ENCODE data around the gene UBL4B. TPM values are rescaled to one million over a fixed set of nuclear protein-coding genes. Genes with fewer than 3 reads are reported as not detected.

Gene UBL4B
- total RNA-seq, 1 donor from 2014 or later, result not detected

DNA sequence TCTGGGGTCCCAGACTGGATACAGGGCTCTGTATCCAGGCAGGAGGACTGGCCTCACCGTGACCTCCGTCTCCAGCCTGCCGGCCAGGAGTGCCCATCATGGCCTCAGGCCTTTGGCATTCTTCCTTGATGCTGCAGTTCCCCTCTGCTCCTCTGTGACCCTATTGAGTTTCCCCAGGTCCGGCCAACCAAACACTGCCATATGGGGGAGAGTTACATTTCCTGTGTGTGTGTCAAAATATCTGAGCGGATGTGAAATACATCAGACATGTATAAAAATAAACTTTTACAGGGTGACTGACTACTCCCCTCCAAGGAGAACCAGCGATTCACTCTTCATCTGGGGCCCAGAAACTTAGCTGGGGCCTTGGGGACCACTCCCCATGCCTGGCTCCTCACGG lies 10.2 kb upstream of the UBL4B start:
- TF ChIP-seq, protein P1, sequence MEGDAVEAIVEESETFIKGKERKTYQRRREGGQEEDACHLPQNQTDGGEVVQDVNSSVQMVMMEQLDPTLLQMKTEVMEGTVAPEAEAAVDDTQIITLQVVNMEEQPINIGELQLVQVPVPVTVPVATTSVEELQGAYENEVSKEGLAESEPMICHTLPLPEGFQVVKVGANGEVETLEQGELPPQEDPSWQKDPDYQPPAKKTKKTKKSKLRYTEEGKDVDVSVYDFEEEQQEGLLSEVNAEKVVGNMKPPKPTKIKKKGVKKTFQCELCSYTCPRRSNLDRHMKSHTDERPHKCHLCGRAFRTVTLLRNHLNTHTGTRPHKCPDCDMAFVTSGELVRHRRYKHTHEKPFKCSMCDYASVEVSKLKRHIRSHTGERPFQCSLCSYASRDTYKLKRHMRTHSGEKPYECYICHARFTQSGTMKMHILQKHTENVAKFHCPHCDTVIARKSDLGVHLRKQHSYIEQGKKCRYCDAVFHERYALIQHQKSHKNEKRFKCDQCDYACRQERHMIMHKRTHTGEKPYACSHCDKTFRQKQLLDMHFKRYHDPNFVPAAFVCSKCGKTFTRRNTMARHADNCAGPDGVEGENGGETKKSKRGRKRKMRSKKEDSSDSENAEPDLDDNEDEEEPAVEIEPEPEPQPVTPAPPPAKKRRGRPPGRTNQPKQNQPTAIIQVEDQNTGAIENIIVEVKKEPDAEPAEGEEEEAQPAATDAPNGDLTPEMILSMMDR (conservative IDR thresholded peaks at IDR 0.05; ENCODE audit: low read depth, low read length), result no peak
- no peak overlapping the region for H3K4me3 ChIP-seq (ENCODE audit: low read depth, low read length)
- DNase-seq (ENCODE audit: low read depth), result no peak

GRCh38 chr1:110106013-110106941 lies 6.0 kb upstream of the UBL4B start:
- DNase-seq (ENCODE audit: low read depth), result no peak
- H3K4me3 ChIP-seq (ENCODE audit: low read depth, low read length), result no peak overlapping the region
- TF ChIP-seq, protein P1 (conservative IDR thresholded peaks at IDR 0.05; ENCODE audit: low read depth, low read length), result peak; percentile 88

- H3K4me3 ChIP-seq (ENCODE audit: low read depth, low read length), result no peak overlapping the region
- TF ChIP-seq, protein P1 (conservative IDR thresholded peaks at IDR 0.05; ENCODE audit: low read depth, low read length), result no peak
These were observed 4.3 kb upstream of the UBL4B start for GRCh38 chr1:110107867-110108469.

DNA sequence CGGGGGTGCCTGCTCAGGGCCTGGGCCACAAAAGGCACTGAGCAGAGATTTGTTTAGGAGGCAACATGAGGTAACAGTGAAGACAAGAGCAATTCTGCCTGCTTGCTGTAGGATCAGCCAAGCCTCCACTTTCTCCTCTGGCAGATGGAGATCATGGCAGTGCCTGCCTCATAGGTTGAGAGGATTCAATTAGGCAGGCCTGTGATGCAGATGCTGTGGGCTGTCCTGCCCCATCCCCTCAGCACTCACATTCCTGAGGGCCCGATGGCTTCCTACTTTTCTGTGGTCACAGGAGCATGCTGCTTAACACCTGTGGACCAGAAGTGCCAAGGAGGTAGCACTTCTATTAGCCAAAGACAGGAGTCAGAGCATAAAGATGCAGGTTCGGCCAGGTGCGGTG lies 1.2 kb upstream of the UBL4B start:
- DNase-seq (ENCODE audit: low read depth), result no peak
- H3K4me3 ChIP-seq (ENCODE audit: low read depth, low read length), result no peak overlapping the region
- TF ChIP-seq, protein P1 (conservative IDR thresholded peaks at IDR 0.05; ENCODE audit: low read depth, low read length), result no peak

More at GRCh38 chr1:110107867-110108469, 4.3 kb upstream of the UBL4B start:
- no peak for DNase-seq (ENCODE audit: low read depth)

- no peak overlapping the region for H3K4me3 ChIP-seq (ENCODE audit: low read depth, low read length)
- DNase-seq (ENCODE audit: low read depth), result no peak
- TF ChIP-seq, protein P1 (conservative IDR thresholded peaks at IDR 0.05; ENCODE audit: low read depth, low read length), result no peak
These were observed 413 bp downstream of the UBL4B start for GRCh38 chr1:110112656-110113055.

DNA sequence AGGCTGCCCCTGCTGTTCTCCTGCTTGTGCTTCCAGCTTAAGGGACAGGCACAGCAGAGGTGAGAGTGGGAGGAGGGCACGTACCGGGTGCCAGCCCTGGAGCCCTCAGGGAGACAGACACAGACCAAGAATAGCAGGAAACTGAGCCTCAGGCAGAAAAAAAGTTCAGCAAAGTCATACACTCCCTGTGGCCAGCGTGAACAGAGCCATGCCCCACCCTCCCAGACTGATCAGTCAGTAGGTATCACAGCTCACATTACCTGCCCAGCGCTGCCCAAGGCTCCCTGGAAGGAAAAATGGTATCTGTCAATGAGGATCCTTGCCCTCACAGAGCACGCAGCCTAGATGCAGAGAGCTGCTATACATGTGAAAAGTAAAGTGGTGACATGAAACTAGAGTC lies 1.3 kb downstream of the UBL4B start:
- no peak for DNase-seq (ENCODE audit: low read depth)
- TF ChIP-seq, protein P1 (conservative IDR thresholded peaks at IDR 0.05; ENCODE audit: low read depth, low read length), result no peak
- no peak overlapping the region for H3K4me3 ChIP-seq (ENCODE audit: low read depth, low read length)

Data from epithelial cell of proximal tubule (primary cell).